Testis (tissue), 2 donors: ENCODE data around the gene CASK.

Source experiments
- POLR2A ChIP-seq: fragments of 450-650 bp; IDR thresholded peaks from one replicate; pipeline ENCODE4 v1.6.1; 2017; ENCODE audit warnings: antibody characterized with exemption, mild to moderate bottlenecking, moderate library complexity
- TF ChIP-seq, protein P1 (sequence below), 3 experiments: fragments of 450-650 bp in 2 of 3; fragments of 200-600 bp in 1 of 3; sonication (generic) in 1 of 3; IDR thresholded peaks; one replicate each; pipeline ENCODE4 v1.5.1; 2016 to 2019; ENCODE audit warnings: antibody characterized with exemption in 3 of 3, mild to moderate bottlenecking in 2 of 3, moderate library complexity in 1 of 3

- TF ChIP-seq, protein P1, sequence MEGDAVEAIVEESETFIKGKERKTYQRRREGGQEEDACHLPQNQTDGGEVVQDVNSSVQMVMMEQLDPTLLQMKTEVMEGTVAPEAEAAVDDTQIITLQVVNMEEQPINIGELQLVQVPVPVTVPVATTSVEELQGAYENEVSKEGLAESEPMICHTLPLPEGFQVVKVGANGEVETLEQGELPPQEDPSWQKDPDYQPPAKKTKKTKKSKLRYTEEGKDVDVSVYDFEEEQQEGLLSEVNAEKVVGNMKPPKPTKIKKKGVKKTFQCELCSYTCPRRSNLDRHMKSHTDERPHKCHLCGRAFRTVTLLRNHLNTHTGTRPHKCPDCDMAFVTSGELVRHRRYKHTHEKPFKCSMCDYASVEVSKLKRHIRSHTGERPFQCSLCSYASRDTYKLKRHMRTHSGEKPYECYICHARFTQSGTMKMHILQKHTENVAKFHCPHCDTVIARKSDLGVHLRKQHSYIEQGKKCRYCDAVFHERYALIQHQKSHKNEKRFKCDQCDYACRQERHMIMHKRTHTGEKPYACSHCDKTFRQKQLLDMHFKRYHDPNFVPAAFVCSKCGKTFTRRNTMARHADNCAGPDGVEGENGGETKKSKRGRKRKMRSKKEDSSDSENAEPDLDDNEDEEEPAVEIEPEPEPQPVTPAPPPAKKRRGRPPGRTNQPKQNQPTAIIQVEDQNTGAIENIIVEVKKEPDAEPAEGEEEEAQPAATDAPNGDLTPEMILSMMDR (IDR thresholded peaks at IDR 0.05): no peak
- TF ChIP-seq POLR2A: no peak
Measured at GRCh38 chrX:41519468-41519867, 403.9 kb downstream of the CASK start.
